ENCODE measurements around the gene LY6G6F.

GRCh38 chr6:31658158-31658688 is 48.4 kb upstream of the LY6G6F start:
- TF ChIP-seq CTCF (IDR thresholded peaks at IDR 0.05) (no peak), POLR2AphosphoS5 (IDR thresholded peaks at IDR 0.05) (no peak), POLR2A (IDR thresholded peaks at IDR 0.05) (no peak), EP300 (IDR thresholded peaks at IDR 0.05; ENCODE audit: low read depth) (no peak)

All from transverse colon (tissue), 4 donors.